ENCODE results near the gene CYB561. TPM values are rescaled to one million over a fixed set of nuclear protein-coding genes. Genes with fewer than 3 reads are reported as not detected.

The CYB561 gene
- total RNA-seq, 1 donor from 2014 or later = 34.5 TPM

GRCh38 chr17:63435681-63436522 is 10.2 kb downstream of the CYB561 start:
- no peaks in the 10 kb centered on the region for H3K27me3 Mint-ChIP-seq
- no peak for TF ChIP-seq CTCF (conservative IDR thresholded peaks at IDR 0.05)
- H3K9me3 Mint-ChIP-seq = no peaks in the 10 kb centered on the region
- no peak overlapping the region for H3K4me3 Mint-ChIP-seq
- DNase-seq (ENCODE audit: extremely low spot score, unreplicated experiment) = no peak
- H3K4me1 Mint-ChIP-seq (ENCODE audit: unreplicated experiment) = peaks cover 35% of the 10 kb centered on the region
- H3K36me3 Mint-ChIP-seq = peaks cover 9% of the 10 kb centered on the region
- no peak overlapping the region for H3K27ac Mint-ChIP-seq

GRCh38 chr17:63434951-63435571 is 11.0 kb downstream of the CYB561 start:
- H3K27me3 Mint-ChIP-seq = no peaks in the 10 kb centered on the region
- TF ChIP-seq CTCF (conservative IDR thresholded peaks at IDR 0.05) = no peak
- no peak overlapping the region for H3K4me3 Mint-ChIP-seq
- peaks cover 33% of the 10 kb centered on the region for H3K4me1 Mint-ChIP-seq (ENCODE audit: unreplicated experiment)
- peaks cover 9% of the 10 kb centered on the region for H3K36me3 Mint-ChIP-seq
- no peak overlapping the region for H3K27ac Mint-ChIP-seq
- DNase-seq (ENCODE audit: extremely low spot score, unreplicated experiment) = no peak
- no peaks in the 10 kb centered on the region for H3K9me3 Mint-ChIP-seq

GRCh38 chr17:63433746-63434591 is 12.1 kb downstream of the CYB561 start:
- H3K4me3 Mint-ChIP-seq = no peak overlapping the region
- H3K36me3 Mint-ChIP-seq = peaks cover 9% of the 10 kb centered on the region
- no peak overlapping the region for H3K27ac Mint-ChIP-seq
- TF ChIP-seq CTCF (conservative IDR thresholded peaks at IDR 0.05) = no peak
- no peaks in the 10 kb centered on the region for H3K9me3 Mint-ChIP-seq
- no peak for DNase-seq (ENCODE audit: extremely low spot score, unreplicated experiment)
- H3K27me3 Mint-ChIP-seq = no peaks in the 10 kb centered on the region
- H3K4me1 Mint-ChIP-seq (ENCODE audit: unreplicated experiment) = peaks cover 27% of the 10 kb centered on the region

GRCh38 chr17:63431939-63432804 is 13.9 kb downstream of the CYB561 start:
- H3K4me1 Mint-ChIP-seq (ENCODE audit: unreplicated experiment) = peaks cover 33% of the 10 kb centered on the region

More at GRCh38 chr17:63431939-63432804, 13.9 kb downstream of the CYB561 start:
- H3K9me3 Mint-ChIP-seq = no peaks in the 10 kb centered on the region
- no peaks in the 10 kb centered on the region for H3K27me3 Mint-ChIP-seq
- DNase-seq (ENCODE audit: extremely low spot score, unreplicated experiment) = no peak
- peak overlapping the region; percentile 48 for H3K4me3 Mint-ChIP-seq
- H3K27ac Mint-ChIP-seq = peak overlapping the region; percentile 84
- H3K36me3 Mint-ChIP-seq = peaks cover 9% of the 10 kb centered on the region
- TF ChIP-seq CTCF (conservative IDR thresholded peaks at IDR 0.05) = no peak

All from type B pancreatic cell (in vitro differentiated cells).